SIG-M5 treated with dmso at 0.1 percent for 504 hours (cell line): Measurements from ENCODE around the gene PATL1.
"Not testable (repeated sequence)": the region's sequence is repeated elsewhere in the genome, so short reads cannot be mapped to it uniquely, and the experiment has no call there.

Experiments
- DNase-seq: peaks from one replicate; lab custom pipeline; 2025; ENCODE audit not compliant: unreplicated experiment; lab: John Stamatoyannopoulos, UW

The PATL1 gene, protein sequence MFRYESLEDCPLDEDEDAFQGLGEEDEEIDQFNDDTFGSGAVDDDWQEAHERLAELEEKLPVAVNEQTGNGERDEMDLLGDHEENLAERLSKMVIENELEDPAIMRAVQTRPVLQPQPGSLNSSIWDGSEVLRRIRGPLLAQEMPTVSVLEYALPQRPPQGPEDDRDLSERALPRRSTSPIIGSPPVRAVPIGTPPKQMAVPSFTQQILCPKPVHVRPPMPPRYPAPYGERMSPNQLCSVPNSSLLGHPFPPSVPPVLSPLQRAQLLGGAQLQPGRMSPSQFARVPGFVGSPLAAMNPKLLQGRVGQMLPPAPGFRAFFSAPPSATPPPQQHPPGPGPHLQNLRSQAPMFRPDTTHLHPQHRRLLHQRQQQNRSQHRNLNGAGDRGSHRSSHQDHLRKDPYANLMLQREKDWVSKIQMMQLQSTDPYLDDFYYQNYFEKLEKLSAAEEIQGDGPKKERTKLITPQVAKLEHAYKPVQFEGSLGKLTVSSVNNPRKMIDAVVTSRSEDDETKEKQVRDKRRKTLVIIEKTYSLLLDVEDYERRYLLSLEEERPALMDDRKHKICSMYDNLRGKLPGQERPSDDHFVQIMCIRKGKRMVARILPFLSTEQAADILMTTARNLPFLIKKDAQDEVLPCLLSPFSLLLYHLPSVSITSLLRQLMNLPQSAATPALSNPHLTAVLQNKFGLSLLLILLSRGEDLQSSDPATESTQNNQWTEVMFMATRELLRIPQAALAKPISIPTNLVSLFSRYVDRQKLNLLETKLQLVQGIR

DNA sequence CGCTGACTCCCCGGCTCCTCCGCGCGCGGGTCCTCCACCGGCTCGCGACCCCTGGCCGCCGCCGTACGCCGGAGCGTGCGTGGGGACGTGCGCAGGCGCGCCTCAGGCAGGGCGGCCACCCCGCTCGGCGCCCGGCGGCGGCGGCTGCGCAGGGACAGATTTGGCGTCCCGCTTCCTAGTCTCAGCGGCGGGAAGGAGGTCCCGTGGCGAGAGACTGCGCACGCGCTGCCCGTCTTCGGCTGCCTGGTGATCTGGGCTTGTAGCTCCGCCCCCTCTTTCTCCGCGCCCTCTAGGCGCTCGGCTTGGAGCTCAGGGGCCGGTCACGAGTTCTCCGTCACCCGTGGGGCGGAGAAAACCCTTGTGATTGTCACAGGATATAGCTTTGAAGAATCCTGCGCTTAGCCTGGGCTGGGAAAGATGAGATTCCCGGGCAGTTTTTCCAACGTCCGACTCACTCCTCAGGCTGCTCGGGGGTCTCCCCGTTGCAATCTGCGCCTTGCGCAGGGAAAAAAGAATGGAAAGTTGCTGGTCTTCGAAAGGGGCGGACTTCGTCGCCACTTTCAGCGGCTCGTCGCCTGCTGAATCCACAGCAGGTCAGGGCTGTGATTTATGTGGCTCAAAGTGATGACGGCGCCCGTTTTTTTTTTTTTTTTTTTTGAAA, at the start of gene PATL1:
PATL1 (minus strand) TSS at position 88 of the 661 bp plus-strand sequence. CDS start 142 bp downstream, outside the sequence.
- DNase-seq = peak; percentile 95

DNA sequence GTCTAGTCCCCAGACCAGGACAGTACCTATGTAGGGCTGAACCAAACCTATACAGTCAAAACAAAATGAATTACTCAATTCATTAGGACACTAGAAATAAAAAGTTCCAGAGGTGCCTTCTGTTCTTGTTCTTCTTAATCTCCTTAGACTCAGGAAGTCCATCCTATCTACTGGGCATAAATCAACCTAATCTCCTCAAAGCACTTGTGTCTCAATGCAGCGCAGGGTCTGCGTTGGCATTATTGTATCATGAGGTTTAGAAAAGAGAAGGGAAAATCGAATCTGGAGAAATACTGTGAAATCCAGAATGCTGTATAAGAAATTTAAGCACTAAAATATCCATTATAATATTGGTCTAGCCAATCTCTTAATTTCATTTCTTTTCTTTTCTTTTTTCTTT, 47.2 kb upstream of the PATL1 start:
- DNase-seq = no peak

DNA sequence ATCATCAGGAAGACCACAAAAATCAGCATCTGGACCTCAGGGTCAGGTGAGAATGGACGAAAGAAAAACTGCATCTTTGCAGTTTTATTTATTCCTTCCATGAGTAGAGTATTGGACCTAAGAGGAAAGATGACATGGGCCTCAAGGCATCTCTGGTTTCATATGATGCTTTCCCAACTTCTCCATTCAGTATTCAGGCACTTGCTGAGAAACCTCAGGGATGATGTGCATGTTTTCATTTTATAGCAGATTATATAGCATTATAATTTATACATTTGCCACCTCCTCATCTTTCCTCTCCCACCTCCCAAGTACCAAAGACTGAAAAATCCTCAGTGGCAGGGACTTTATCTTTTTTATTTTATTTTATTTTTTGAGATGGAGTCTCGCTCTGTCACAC, 44.9 kb upstream of the PATL1 start, which contains the start of gene OR10V1:
OR10V1 (minus strand) TSS at position 101 of the 400 bp plus-strand sequence; CDS start at position 101, 0 bp downstream.
- no peak for DNase-seq

DNA sequence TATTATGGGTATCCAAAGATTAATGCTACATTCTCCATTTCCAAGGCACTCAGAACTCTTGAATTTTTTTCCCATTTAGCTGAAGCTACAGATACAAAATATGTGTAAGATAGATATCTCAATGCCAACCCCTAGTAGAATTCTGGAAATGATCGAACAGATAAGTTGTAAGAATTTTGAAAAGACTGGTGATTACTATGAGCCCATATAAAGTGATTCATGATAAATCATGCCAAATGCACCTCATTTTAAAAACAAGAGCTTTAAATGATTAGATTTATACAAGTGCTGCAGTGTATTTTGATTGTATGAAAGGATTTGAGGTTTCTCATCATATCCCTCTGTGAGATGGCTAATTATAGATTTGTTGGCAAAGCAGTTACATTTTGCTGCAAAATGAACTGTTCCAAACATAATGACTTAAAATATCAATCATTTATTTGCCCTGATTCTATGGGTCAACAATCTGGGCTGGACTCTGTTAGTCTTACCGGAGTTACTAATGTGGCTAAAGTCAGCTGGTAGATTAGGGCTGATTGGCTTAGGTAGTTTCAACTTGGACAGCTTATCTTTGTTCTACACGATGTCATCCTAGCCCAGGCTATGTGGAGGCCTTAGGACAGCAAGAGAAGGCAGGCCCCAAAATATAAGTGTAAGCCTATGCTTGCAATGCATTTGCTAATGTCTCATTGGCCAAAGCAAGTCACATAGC, 41.5 kb upstream of the PATL1 start:
- no peak for DNase-seq

DNA sequence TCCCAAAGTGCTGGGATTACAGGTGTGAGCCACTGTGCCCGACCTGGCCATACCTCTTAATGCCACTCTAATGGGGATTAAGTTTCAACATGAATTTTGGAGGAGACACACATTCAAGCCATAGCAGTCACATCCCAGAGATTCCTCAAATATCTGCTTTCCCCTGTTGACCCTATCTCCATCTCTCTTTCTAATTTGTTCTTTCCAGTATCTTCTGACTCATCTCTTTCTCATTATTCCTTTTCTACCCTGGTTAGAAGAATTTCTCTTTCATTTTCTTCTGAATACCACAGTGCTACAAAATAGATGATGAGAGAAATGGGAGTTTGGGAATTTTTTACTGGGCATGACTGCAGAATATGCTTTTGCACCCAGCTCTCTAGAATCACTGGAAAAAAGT, 39.7 kb upstream of the PATL1 start:
- DNase-seq = no peak

DNA sequence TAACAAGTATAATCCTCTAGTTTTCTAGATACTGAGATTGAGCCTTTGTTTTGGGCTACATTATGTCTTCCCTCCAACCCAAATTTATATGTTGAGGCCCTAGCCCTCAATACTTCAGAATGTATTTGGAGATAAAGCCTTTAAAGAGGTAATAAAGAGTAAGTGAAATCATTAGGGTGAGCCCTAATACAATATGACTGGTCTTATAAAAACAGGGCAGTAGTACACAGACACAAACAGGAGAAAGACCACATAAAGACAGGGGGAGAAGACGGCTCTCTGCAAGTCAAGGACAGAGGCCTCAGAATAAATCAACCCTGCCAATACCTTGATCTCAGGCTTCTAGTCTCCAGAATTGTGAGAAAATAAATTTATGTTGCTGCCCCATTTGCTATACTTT, 38.5 kb upstream of the PATL1 start:
- no peak for DNase-seq

DNA sequence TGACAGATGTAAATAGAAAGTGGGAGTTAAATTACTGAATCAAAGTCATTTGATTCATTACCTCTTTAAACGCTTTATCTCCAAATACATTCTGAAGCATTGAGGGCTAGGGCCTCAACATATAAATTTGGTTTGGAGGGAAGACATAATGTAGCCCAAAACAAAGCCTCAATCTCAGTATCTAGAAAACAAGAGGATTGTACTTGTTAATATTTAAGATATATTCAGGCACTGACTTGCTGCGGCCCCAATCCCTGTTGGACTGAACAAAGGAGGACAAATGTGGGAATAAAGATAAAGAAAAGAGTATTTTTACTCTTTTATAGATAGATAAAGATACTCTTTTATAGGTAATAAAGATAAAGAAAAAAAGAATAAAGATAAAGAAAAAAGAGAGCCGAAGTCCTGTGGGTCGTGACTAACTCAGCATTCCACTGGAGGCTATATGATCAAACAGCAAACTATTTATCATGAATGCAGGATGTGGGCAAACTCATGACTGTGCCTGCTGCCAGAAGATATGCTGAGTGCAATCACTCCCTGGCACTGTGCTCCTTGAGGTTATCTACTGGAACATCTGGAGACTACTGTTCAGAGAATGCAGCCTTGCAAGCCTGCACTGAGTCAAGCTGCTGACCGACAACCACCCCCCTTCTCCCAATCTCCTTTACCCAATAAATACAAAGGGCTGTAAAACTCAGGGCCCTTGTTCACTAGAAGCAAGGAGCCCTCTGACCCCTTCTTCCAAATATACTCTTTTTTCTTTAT, 37.9 kb upstream of the PATL1 start:
- no peak for DNase-seq

DNA sequence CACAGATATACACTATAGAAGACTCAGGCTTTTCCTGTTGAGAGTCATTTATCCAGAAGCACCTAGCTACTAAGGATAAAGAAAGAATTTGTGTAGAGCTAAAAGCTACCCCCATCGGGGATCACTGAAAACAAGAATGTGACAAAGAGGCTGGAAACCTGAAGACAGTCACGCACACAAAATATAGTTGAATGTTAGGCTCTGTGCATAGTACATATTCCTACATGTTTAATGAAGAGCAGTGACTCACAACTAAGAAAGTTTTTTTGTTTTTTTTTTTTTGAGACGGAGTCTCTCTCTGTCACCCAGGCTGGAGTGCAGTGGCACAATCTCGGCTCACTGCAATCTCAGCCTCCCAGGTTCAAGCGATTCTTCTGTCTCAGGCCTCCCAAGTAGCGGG, 36.5 kb upstream of the PATL1 start:
- DNase-seq = no peak

DNA sequence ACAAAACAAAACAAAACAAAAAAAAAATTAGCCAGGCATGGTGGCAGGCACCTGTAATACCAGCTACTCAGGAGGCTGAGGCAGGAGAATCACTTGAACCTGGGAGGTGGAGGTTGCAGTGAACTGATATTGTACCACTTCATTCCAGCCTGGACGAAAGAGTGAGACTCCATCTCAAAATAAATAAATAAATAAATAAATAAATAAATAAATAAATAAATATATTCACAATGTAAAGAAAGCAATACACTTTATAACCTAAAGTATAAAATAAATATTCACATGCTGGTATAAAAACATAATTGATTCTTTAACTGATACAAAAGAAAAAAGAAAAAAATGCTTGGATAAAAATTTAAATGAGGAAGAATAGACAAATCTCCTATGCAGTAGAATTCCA, 34.7 kb upstream of the PATL1 start:
- DNase-seq = not testable (repeated sequence)

DNA sequence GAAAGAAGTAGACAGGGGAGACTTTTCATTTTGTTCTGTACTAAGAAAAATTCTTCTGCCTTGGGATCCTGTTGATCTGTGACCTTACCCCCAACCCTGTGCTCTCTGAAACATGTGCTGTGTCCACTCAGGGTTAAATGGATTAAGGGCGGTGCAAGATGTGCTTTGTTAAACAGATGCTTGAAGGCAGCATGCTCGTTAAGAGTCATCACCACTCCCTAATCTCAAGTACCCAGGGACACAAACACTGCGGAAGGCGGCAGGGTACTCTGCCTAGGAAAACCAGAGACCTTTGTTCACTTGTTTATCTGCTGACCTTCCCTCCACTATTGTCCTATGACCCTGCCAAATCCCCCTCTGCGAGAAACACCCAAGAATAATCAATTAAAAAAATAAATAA, 31.3 kb upstream of the PATL1 start:
- not testable (repeated sequence) for DNase-seq

DNA sequence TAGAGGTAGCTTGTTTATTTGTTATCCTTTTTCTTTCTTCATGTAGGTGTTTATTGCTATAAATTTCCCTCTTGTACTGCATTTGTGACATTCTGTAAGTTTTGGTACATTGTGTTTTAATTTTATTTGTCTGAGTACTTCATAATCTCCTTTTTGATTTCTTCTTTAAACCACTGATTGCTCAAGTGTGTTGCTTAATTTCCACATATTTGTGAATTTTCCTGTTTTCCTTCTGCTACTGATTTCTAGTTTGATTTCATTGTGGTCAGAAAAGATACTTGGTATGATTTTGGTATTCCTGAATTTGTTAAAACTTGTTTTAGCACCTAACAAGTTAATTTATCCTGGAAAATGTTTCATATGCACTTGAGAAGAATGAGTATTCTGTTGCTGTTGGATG, 29.7 kb upstream of the PATL1 start:
- no peak for DNase-seq

DNA sequence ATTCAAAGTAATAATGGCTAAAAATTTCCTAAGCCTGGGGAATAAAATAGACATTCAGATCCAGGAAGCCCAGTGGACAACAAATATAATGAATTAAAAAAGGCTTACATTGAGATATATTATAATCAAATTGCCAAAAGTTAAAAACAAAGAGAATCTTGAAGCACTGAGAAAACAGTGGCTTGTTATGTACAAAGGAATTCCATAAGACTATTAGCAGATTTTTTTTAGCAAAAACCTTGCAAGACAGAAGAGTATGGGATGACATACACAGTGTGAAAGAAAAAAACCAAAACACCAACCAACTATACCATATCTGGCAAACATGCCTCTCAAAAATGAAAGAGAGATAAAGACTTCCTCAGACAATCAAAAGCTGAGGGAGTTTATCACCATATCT, 24.1 kb upstream of the PATL1 start:
- no peak for DNase-seq

DNA sequence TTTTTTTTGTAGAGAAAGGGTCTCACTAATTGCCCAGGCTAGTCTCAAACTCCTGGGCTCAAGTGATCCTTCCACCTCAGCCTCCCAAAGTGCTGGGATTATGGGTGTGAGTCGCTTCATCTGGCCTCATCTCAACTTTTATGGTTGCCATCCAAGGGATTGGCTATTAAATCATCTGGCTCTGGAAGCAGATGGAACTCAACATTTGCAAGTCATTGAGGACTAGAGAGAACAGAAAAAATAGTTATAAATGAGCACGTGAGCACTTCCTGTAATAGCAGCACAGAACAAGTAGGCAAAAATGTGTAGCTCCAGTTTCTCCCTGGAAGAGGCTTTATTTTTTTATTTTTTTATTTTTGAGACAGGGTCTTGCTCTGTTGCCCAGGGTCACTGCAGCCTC, 22.3 kb upstream of the PATL1 start:
- DNase-seq = no peak

DNA sequence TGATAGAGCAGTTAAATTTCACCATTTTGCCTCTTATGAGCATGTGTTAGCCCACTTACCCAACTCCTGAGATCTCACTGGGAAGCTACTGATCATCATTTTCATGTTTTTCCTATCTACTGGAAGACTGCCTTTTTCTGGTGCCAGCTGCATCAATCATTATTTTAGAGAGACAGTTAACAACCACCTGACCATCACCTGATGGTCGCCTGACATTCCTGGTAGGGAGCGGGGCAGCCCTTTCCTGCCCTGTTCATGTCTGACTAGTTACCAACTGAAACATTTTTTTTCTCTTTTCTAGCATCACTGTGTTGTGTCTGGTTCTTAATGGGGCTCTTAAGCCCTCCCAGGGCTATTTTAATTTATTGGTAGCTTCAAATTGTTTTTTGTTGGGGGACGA, 20.2 kb upstream of the PATL1 start:
- no peak for DNase-seq

DNA sequence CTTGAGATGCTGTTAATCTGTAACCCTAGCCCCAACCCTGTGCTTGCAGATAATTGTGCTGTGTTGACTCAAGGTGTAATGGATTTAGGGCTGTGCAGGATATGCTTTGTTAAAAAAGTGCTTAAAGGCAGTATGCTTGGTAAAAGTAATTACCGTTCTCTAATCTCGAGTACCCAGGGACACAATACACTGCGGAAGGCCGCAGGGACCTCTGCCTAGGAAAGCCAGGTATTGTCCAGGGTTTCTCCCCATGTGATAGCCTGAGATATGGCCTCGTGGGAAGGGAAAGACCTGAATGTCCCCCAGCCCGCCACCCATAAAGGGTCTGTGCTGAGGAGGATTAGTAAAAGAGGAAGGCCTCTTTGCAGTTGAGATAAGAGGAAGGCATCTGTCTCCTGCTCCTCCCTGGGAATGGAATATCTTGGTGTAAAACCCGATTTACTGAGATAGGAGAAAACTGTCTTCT, 12.5 kb upstream of the PATL1 start:
- DNase-seq = not testable (repeated sequence)

DNA sequence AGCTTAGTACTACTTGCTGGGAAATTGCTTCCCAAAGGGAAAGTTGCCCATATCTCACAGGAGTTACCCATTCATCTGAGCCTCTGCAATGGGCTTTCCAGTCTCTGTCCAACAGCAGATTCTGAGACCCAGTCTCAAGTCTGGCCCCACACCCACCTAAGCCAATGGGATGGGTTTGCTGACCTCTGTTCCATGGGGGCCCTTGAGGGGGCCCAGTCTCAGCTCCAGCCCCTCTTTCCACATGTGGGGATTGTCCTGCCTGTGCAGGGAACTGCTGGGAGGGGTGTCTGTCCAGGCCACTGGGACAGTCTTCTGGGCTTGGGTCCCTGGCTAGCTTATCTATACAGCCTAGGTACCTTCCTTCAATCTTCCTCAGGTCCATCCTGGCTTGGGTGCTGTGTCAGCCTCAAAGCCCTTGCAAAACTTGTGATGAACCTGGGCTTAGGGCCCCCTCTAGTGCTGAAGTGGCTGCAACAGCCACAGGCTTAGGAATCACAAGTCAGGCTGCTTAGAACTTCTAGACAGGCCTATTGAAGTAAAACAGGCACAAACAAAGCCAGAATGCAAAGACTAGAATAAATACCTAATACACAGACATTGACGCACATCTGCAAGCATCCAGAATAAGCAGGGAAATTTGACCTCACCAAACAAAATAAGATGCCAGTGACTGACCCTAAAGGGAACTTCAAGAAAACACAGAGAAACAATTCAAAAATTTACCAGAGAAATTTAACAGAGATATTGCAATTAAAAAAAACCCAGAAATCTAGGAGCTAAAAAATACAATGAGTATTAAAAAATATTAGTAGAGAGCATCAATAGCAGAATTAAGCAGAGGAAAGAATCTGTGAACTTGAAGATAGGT, 11.7 kb upstream of the PATL1 start:
- DNase-seq = peak; percentile 69

DNA sequence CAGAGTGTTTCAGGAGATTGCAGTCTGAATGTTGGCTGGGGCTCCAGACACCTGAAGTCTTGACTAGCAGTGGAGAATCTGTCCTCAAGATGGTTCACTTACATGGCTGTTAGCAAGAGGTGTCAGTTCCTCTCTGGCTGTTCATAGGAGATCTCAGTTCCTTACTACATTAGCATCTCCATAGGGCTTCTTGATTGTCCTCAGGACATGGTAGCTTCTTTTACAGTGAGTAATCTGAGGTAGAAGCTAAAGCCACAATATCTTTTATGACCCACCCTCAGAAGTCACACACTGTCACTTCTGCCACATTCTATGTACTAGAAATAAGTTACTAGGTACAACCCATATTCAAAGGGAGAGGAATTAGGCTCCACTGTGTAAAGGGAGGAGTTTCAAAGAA, 10.5 kb upstream of the PATL1 start:
- DNase-seq = no peak

DNA sequence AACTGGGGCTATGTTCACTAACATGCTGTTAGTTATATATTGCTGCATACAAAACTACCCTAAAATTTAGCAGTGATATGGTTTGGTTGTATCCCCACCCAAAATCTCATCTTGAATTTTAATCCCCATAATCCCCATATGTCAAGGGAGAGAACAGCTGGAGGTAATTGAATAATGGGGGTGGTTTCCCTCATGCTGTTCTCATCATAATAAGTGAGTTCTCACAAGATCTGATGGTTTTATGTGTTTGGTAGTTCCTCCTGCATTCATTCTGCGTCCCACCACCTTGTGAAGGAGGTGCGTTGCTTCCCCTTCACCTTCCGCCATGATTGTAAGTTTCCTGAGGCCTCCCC, 10.0 kb upstream of the PATL1 start:
- no peak for DNase-seq

DNA sequence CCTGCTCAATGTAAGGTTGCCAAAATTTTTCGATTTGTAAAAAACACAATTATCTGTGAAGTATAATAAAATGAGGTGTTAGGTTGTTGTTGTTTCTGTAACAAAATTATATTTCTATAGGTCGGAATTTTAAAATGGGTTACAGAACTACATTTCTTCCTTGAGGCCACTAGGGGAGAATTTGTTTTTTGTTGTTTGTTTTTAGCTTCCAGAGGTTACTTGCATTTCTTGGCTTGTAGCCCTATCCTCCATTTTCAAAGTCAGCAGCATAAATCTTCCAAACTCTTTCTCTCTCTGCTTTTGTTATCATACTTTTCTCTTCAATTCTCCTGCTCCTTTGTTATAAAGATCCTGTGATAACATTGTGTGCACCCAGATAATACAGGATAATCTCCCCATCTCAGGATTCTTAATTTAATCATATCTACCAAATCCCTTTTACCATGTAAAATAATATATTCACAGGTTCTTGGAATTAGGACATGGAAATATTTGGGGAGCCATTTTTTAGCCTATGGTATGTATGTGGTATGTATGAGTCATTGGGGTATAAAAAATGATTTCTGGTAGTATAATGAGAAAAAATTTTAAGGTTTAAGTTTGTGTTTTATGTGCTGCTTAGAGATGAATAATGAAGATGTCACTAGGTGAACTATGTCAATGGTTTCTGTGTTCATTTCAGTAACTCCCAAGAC, 9.4 kb upstream of the PATL1 start:
- no peak for DNase-seq
